Esophagus squamous epithelium (tissue), 5 donors: ENCODE measurements around the gene PCDHB7. TPM values are rescaled to one million over a fixed set of nuclear protein-coding genes. Genes with fewer than 3 reads are reported as not detected.
"Not testable (repeated sequence)": the region's sequence is repeated elsewhere in the genome, so short reads cannot be mapped to it uniquely, and the experiment has no call there.

Experiments used
- DNase-seq: peaks from one replicate; lab custom pipeline; 2025; lab: John Stamatoyannopoulos, UW
- H3K27ac ChIP-seq, 4 donors: fragments of 200-600 bp; sonication (generic); one replicate each; pipeline ENCODE4 v1.5.1; 2016 to 2019; ENCODE audit warnings: mild to moderate bottlenecking in 1 of 4
- H3K27me3 ChIP-seq, 4 donors: fragments of 200-600 bp; sonication (generic); 1 replicate in 3 of 4; 2 replicates in 1 of 4; pipeline versions ENCODE4 v1.5.1 to v1.6.0; 2017 to 2021; ENCODE audit warnings: antibody characterized with exemption in 1 of 4
- H3K36me3 ChIP-seq, 3 donors: fragments of 200-600 bp; sonication (generic); one replicate each; pipeline ENCODE4 v1.5.1; 2016 to 2019
- H3K4me1 ChIP-seq, 3 donors: fragments of 200-600 bp; sonication (generic); one replicate each; pipeline ENCODE4 v1.5.1; 2017 to 2019
- H3K4me3 ChIP-seq, 4 donors: fragments of 200-600 bp; sonication (generic); 1 replicate in 3 of 4; 2 replicates in 1 of 4; pipeline ENCODE4 v1.5.1; 2016 to 2019; ENCODE audit warnings: mild to moderate bottlenecking in 2 of 4, moderate library complexity in 1 of 4
- H3K9me3 ChIP-seq, 3 donors: fragments of 200-600 bp; sonication (generic); one replicate each; pipeline ENCODE4 v1.5.1; 2016 to 2019
- POLR2A ChIP-seq, 4 donors: fragments of 450-650 bp; IDR thresholded peaks; one replicate each; pipeline ENCODE4 v1.6.1; 2017; ENCODE audit warnings: antibody characterized with exemption in 4 of 4, mild to moderate bottlenecking in 4 of 4, moderate library complexity in 3 of 4
- WGBS, 2 donors: methylation state at CpG; one replicate each; pipeline ENCODE4 v1.1.5; 2018; 5-methylcytosine and 5-hydroxymethylcytosine counted together
- intact Hi-C: fragments of 100-400 bp; cut with DNase I; formaldehyde crosslinking; loops from one replicate; pipeline ENCODE4 v1.15.0; 2022
- total RNA-seq, 4 donors: library from RNA; depleted of rRNA; stranded (reverse); fragments of >200 nt; gene quantifications; one replicate each; pipeline ENCODE4 v1.1.0, GENCODE V29; 2016
- TF ChIP-seq, protein P1 (sequence below), 6 experiments: fragments of 450-650 bp in 4 of 6; fragments of 200-600 bp in 2 of 6; sonication (generic) in 2 of 6; IDR thresholded peaks; one replicate each; pipeline ENCODE4 v1.5.1; 2016 to 2019; ENCODE audit warnings: antibody characterized with exemption in 6 of 6, mild to moderate bottlenecking in 4 of 6, moderate library complexity in 4 of 6
- donor health status: DM: yes; HTN: yes; CAD: no.

Gene PCDHB7
- under 1 TPM in 3 of 4 donors, not detected in 1; 0.76 to 0.95 (median 0.87) TPM for total RNA-seq

DNA sequence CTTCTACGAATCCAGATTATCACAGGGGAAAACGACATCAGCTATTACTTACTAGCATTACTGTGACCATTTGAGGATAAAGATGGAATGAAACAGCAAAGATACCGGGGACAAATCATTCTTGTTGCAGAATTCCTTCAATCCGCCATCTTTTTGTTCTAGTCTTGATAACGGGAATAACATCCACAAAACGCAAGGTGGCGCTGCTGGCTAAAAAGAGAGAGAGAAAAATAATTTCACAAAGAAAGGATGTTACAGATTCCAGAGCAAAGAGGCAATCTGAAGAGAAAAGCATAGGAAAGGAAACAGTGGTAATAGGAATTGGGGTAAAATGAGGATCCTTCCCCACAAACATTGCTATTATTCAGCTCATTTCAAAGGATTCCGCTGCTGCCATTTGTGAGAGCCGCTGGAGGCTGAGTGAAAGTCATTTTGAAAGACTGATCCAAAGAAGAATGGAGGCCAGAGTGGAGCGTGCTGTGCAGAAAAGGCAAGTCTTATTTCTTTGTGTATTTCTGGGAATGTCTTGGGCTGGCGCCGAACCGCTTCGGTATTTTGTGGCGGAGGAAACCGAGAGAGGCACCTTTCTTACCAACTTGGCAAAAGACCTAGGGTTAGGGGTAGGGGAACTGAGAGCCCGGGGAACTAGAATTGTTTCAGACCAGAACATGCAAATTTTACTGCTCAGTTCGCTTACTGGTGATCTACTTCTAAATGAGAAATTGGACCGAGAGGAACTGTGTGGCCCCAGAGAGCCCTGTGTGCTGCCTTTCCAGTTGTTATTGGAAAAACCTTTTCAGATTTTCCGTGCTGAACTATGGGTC, at the start of gene PCDHB7:
Gene PCDHB7 (plus strand): TSS at position 264 of the 824 bp plus-strand sequence. CDS start 192 bp downstream, at position 456.
- H3K27me3 ChIP-seq, result peaks cover 0 to 33% (median 2%) of the 10 kb centered on the region in 4 donors
- intact Hi-C loops, result no loop called here
- peaks cover 0 to 35% (median 23%) of the 10 kb centered on the region in 3 donors for H3K9me3 ChIP-seq
- H3K27ac ChIP-seq, result no peak within 1 kb of the TSS
- H3K4me1 ChIP-seq, result no peaks in the 10 kb centered on the region
- TF ChIP-seq, protein P1, sequence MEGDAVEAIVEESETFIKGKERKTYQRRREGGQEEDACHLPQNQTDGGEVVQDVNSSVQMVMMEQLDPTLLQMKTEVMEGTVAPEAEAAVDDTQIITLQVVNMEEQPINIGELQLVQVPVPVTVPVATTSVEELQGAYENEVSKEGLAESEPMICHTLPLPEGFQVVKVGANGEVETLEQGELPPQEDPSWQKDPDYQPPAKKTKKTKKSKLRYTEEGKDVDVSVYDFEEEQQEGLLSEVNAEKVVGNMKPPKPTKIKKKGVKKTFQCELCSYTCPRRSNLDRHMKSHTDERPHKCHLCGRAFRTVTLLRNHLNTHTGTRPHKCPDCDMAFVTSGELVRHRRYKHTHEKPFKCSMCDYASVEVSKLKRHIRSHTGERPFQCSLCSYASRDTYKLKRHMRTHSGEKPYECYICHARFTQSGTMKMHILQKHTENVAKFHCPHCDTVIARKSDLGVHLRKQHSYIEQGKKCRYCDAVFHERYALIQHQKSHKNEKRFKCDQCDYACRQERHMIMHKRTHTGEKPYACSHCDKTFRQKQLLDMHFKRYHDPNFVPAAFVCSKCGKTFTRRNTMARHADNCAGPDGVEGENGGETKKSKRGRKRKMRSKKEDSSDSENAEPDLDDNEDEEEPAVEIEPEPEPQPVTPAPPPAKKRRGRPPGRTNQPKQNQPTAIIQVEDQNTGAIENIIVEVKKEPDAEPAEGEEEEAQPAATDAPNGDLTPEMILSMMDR (IDR thresholded peaks at IDR 0.05), result peak in 3 of 6 experiments; percentile 11 to 30 (median 16)
- no peak for TF ChIP-seq POLR2A (IDR thresholded peaks at IDR 0.05)
- no peak for DNase-seq
- 36 to 42% methylated on average over 20 of the region's 20 CpGs for WGBS, 2 donors
- H3K36me3 ChIP-seq, result no peaks in the 10 kb centered on the region
- H3K4me3 ChIP-seq, result peak within 1 kb of the TSS in 1 of 4 donors; percentile 24

DNA sequence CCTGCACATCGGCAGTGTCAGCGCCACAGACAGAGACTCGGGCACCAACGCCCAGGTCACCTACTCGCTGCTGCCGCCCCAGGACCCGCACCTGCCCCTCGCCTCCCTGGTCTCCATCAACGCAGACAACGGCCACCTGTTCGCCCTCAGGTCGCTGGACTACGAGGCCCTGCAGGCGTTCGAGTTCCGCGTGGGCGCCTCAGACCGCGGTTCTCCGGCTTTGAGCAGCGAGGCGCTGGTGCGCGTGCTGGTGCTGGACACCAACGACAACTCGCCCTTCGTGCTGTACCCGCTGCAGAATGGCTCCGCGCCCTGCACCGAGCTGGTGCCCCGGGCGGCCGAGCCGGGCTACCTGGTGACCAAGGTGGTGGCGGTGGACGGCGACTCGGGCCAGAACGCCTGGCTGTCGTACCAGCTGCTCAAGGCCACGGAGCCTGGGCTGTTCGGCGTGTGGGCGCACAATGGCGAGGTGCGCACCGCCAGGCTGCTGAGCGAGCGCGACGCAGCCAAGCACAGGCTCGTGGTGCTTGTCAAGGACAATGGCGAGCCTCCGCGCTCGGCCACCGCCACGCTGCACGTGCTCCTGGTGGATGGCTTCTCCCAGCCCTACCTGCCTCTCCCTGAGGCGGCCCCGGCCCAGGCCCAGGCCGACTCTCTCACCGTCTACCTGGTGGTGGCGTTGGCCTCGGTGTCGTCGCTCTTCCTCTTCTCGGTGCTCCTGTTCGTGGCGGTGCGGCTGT, 48.9 kb upstream of the PCDHB7 start:
- not testable (repeated sequence) for DNase-seq

DNA sequence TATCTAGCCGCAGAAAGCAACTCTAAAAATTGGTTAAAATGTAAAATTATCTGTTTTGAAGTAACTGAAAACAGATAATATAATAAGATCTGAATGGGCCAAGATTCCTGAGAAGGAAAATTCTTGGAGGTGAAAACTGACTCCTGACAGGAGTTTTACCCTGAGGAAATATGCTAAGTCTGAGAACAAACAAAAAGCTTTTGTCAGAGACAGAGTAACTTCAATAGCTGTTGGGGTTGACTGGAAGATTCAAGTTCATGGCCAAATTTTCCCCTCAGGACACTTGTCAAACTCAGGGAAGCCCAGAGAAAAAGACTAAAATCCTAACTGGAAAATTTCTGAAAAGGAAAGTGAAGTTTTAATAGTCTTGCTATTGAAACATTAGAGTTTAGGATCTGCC, 45.1 kb upstream of the PCDHB7 start:
- no peak overlapping the region for H3K4me3 ChIP-seq
- peaks cover 0 to 40% (median 12%) of the 10 kb centered on the region in 3 donors for H3K9me3 ChIP-seq
- no peaks in the 10 kb centered on the region for H3K36me3 ChIP-seq
- 80 to 90% methylated on average over 1 of the region's 1 CpG for WGBS, 2 donors
- H3K4me1 ChIP-seq, result no peaks in the 10 kb centered on the region
- peaks cover 0 to 7% (median 0%) of the 10 kb centered on the region in 4 donors for H3K27me3 ChIP-seq
- no peak for DNase-seq
- TF ChIP-seq, protein P1 (IDR thresholded peaks at IDR 0.05), result no peak
- TF ChIP-seq POLR2A (IDR thresholded peaks at IDR 0.05), result no peak
- no peak overlapping the region for H3K27ac ChIP-seq
- intact Hi-C loops, result no loop called here

More for the DNA sequence above, 48.9 kb upstream of the PCDHB7 start:
- H3K4me1 ChIP-seq, H3K36me3 ChIP-seq, H3K4me3 ChIP-seq, H3K27ac ChIP-seq, intact Hi-C loops: not testable (repeated sequence)
- Histone ChIP-seq H3K9me3 (peaks cover 0 to 42% (median 12%) of the 10 kb centered on the region in 3 donors), H3K27me3 (peaks cover 0 to 14% (median 0%) of the 10 kb centered on the region in 4 donors)
- WGBS, 2 donors, result 44 to 57% methylated on average over 13 to 14 of the region's 73 CpGs

DNA sequence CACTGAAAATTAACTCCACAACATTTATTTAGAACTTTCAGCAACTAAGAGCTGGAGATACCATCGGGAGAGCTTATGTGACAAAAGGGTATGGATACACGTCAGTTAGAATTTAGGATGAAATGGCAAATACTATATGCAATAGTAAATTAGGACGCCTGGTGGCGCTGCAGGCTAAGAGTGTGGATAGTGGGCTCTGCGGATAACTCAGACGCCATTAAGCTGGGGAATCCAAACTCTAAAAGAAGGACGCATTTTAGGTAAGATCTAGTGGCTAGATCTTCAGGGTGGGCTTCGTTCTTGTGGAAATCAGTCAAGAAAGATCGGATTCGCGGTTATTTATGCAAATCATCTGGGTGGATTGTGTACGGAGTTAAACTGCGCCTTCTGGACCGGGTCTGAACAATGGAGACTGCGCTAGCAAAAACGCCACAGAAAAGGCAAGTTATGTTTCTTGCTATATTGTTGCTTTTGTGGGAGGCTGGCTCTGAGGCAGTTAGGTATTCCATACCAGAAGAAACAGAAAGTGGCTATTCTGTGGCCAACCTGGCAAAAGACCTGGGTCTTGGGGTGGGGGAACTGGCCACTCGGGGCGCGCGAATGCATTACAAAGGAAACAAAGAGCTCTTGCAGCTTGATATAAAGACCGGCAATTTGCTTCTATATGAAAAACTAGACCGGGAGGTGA, 37.3 kb upstream of the PCDHB7 start, which contains the start of gene PCDHB5:
Gene PCDHB5 (plus strand): TSS at position 177 of the 688 bp plus-strand sequence. CDS start 229 bp downstream, at position 406.
- TF ChIP-seq, protein P1 (IDR thresholded peaks at IDR 0.05), result peak in 1 of 6 experiments; percentile 21
- no peak for TF ChIP-seq POLR2A (IDR thresholded peaks at IDR 0.05)
- WGBS, 2 donors, result 25 to 37% methylated on average over 19 to 22 of the region's 22 CpGs
- H3K4me3 ChIP-seq, result peak within 1 kb of the TSS; percentile 1 to 56 (median 27)
- H3K36me3 ChIP-seq, result no peaks in the 10 kb centered on the region
- H3K4me1 ChIP-seq, result no peaks in the 10 kb centered on the region
- peaks cover 0 to 78% (median 29%) of the 10 kb centered on the region in 3 donors for H3K9me3 ChIP-seq
- H3K27me3 ChIP-seq, result no peaks in the 10 kb centered on the region
- intact Hi-C loops, result no loop called here
- no peak within 1 kb of the TSS for H3K27ac ChIP-seq
- no peak for DNase-seq

DNA sequence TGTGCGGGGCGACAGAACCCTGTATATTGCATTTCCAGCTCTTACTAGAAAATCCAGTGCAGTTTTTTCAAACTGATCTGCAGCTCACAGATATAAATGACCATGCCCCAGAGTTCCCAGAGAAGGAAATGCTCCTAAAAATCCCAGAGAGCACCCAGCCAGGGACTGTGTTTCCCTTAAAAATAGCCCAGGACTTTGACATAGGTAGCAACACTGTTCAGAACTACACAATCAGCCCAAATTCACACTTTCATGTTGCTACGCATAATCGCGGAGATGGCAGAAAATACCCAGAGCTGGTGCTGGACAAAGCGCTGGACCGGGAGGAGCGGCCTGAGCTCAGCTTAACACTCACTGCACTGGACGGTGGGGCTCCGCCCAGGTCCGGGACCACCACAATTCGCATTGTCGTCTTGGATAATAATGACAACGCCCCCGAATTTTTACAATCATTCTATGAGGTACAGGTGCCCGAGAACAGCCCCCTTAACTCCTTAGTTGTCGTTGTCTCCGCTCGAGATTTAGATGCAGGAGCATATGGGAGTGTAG, 36.7 kb upstream of the PCDHB7 start:
- intact Hi-C loops, result no loop called here
- TF ChIP-seq, protein P1 (IDR thresholded peaks at IDR 0.05), result no peak
- TF ChIP-seq POLR2A (IDR thresholded peaks at IDR 0.05), result no peak
- Histone ChIP-seq H3K27ac (no peak overlapping the region), H3K27me3 (no peaks in the 10 kb centered on the region), H3K4me1 (no peaks in the 10 kb centered on the region), H3K4me3 (peak overlapping the region; percentile 1 to 56 (median 27)), H3K36me3 (no peaks in the 10 kb centered on the region), H3K9me3 (peaks cover 0 to 83% (median 29%) of the 10 kb centered on the region in 3 donors)
- 64 to 67% methylated on average over 18 to 19 of the region's 19 CpGs for WGBS, 2 donors
- no peak for DNase-seq

DNA sequence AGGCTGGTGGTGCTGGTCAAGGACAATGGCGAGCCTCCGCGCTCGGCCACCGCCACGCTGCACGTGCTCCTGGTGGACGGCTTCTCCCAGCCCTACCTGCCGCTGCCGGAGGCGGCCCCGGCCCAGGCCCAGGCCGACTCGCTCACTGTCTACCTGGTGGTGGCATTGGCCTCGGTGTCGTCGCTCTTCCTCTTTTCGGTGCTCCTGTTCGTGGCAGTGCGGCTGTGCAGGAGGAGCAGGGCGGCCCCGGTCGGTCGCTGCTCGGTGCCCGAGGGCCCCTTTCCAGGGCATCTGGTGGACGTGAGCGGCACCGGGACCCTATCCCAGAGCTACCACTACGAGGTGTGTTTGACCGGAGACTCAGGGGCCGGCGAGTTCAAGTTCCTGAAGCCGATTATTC, 35.1 kb upstream of the PCDHB7 start:
- H3K36me3 ChIP-seq, H3K4me3 ChIP-seq, DNase-seq, intact Hi-C loops, H3K4me1 ChIP-seq, H3K27ac ChIP-seq, H3K27me3 ChIP-seq: not testable (repeated sequence)
- H3K9me3 ChIP-seq, result peaks cover 0 to 82% (median 29%) of the 10 kb centered on the region in 3 donors
- WGBS, 2 donors, result 53 to 82% methylated on average over 2 to 23 of the region's 34 CpGs
